ENCODE results near the gene ADGRB2.

ADGRB2 gene

DNA sequence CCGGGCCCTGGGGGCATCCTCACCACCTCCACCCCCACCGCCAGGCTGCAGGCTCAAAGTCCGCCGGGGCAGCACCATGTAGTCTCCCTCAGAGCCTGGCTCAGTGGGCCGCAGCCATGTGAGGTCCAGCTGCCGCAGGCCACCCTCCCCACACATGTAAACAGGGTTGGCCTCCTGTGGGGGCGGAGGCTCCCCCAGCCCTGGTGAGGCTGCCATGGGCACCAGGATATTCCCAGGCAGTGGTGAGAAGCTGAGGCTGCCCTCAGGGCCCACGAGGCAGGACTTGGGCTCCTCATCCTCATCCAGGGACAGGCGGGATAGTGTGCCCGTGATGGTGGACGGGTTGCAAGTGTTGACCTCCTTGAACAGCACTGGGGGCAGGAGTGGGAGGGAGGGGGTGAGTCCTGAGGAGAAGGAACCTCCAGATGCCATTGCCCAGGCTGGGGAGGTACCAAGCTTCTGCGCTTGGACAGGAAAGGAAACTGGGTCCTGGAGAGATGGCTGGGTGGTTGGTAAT lies 33.0 kb downstream of the ADGRB2 start:
- no peak for TF ChIP-seq ZNF274 (IDR thresholded peaks at IDR 0.05; ENCODE audit: low read depth, low read length)
- no peak overlapping the region for H3K4me3 ChIP-seq (ENCODE audit: low read length)

DNA sequence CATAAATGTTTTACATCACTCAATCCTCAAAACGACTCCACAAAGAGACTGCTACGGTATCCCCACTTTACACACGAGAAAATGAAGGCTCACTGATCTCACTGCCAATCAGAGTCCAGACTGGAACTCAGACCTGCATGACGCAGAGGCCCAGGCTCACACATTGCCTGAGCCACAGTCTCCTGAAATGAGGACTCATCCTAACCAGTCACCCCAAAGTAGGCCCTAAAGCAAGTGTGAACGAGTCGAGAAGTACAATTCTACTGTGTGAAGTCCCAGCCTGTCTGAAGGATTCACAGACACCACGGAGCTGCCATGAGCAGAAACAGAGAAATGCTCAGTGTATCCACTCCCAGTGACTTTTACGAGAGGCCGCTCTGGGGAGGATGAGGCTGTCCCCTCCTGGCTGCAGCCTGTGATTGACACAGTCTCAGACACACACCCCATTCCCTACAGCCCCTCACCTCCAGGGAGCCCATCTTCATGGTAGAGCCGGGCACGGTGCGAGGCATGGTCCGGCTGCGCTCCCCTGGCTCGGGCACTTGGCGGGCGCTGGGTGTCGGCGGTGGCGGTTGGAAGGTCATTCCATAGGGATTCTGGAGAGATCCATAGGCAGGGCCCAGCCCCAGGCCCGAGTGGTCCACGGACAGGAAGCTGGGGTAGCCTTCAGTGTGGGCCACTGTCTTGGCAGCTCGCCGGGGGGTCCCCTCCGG lies 33.6 kb downstream of the ADGRB2 start:
- TF ChIP-seq ZNF274 (IDR thresholded peaks at IDR 0.05; ENCODE audit: low read depth, low read length) = no peak
- no peak overlapping the region for H3K4me3 ChIP-seq (ENCODE audit: low read length)

DNA sequence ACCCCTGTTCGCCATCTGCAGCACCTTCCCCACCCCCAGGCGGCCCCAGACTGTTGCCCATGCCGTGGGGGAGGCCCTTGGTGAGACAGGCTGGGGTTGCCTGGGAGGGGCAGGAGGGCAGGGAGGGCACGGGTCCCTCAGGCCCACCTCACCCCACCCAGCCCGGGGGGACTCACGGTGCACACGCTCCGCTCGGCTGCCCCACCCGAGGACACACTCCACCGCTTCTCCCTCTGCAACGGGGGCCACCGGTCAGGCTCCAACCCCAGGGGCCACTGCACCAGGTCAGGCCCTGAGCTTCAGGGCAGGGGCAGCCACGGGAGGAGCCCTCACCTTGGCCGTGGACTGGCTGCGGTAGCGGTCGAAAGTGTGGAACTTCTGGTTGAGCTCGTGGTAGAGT lies 36.3 kb downstream of the ADGRB2 start:
- no peak for TF ChIP-seq ZNF274 (IDR thresholded peaks at IDR 0.05; ENCODE audit: low read depth, low read length)
- no peak overlapping the region for H3K4me3 ChIP-seq (ENCODE audit: low read length)

DNA sequence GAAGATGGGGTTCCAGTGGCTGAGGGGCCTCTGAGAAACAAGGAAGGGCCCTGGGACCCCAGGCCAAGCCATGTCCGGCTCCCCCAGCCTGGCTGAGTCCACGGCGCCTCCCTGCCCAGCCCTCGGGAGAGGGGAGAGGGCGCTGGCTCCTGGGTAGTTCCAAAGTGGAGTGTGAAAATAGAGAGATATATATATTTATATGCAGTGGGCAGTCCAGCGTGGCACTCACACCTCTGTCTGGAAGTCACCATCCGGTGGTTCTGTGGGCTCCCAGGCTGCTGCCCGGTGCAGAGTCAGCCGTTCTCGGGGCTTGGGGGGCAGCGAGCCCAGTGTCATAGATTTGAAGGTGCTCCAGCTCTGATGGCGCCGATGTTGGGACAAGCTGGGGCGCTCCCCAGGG lies 36.9 kb downstream of the ADGRB2 start:
- H3K4me3 ChIP-seq (ENCODE audit: low read length) = no peak overlapping the region

DNA sequence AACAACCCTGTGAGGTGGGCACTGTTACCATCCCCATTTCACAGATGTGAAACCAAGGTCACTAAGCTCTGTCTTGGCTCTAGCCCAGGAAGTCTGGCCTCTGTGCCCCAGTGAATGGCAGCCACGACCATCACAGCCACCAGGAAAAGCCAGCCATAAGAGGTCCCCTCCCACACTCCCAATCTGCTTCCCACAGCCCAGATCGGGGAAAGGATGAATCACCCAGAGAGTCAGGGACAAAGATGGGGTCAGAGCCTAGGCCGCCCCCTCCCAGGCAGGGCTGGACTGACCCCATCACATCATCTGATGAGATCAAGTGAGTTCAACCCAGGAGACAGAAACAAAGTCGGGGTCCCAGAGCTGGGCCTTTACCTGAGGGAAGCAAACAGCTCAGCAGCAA lies 37.4 kb downstream of the ADGRB2 start:
- TF ChIP-seq ZNF274 (IDR thresholded peaks at IDR 0.05; ENCODE audit: low read depth, low read length) = no peak

More for the DNA sequence above, 36.9 kb downstream of the ADGRB2 start:
- TF ChIP-seq ZNF274 (IDR thresholded peaks at IDR 0.05; ENCODE audit: low read depth, low read length) = no peak

DNA sequence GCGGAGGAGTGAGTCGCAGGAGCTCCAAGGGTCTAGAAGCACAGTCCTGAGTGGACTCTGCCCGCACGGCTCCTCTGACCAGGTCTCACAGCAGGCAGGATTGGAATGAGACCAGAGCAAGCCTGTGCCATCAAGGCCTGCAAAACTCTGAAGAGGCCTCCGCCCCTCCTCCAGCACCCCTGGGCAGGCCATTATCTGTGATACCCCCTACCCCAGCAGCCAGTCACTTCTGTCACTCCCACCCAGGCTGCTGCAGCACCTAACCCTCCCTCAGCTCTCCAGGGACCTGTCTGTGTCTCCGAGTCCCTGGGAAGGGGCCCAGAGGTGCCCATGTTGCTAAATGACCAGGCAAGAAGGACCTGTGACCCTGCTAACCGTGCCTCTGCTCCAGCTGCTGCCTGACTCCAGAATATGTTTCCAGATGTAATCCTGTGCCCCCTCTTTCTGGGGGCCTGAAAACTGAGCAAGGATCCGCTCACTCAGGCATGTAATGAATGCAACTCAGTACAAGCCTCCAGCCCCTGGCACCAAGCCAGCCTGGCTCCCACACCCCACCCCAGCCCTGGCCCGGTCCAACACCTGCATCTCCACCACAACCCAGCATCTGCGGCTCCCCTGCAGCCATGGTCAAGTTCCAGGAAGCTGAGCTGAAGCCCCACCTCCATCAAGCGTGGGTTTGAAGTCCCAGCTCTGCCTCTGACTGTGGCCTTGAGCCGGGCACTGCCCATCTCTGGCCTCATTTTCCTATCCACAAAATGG lies 38.2 kb downstream of the ADGRB2 start:
- no peak overlapping the region for H3K4me3 ChIP-seq (ENCODE audit: low read length)
- TF ChIP-seq ZNF274 (IDR thresholded peaks at IDR 0.05; ENCODE audit: low read depth, low read length) = no peak

More for the DNA sequence above, 37.4 kb downstream of the ADGRB2 start:
- H3K4me3 ChIP-seq (ENCODE audit: low read length) = no peak overlapping the region

DNA sequence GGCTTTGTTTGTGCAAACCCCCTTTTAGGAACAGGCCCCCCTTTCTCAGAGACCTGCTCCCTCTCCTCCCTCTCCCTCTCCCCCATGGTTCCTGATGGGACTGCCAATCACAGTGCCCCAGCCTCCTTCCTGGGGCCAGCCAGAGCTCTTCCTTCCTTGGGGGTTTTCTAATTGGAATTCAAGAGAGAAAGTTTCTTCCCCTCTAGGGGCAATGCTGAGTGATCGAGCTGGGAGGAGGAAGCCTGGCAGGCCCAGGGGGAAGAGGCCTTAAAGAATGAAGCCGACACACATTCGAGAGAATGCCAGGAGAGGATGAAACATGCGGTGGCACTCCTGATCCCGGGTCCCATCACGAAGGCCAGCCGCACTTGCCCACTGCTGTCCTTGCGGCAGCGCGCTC lies 39.0 kb downstream of the ADGRB2 start:
- no peak for TF ChIP-seq ZNF274 (IDR thresholded peaks at IDR 0.05; ENCODE audit: low read depth, low read length)
- no peak overlapping the region for H3K4me3 ChIP-seq (ENCODE audit: low read length)

DNA sequence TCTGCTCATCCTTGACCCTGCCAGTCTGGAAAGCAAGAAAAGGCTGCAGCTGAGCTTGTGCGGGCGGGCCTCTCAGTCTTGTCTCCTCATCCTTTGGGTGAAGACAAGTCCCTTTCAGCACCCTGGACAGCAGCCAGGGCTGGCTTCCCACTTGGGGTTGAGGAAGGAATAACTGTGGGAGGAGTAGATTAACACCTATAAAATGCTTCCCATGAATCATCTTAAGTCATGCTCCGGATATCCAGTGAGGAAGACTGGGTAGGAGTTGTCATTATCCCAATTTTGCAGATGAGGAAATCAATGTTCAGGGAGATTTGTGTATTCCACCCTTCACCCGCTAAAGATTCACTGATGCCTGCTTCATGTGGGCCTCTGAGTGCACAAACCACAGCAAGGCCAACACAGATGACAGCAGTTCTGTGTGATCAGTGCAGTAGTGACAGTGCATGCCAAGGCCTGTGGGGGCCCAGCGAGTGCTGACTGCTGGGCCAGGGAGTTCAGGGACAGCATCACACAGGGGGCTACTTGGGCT lies 40.2 kb downstream of the ADGRB2 start:
- no peak overlapping the region for H3K4me3 ChIP-seq (ENCODE audit: low read length)
- TF ChIP-seq ZNF274 (IDR thresholded peaks at IDR 0.05; ENCODE audit: low read depth, low read length) = no peak

DNA sequence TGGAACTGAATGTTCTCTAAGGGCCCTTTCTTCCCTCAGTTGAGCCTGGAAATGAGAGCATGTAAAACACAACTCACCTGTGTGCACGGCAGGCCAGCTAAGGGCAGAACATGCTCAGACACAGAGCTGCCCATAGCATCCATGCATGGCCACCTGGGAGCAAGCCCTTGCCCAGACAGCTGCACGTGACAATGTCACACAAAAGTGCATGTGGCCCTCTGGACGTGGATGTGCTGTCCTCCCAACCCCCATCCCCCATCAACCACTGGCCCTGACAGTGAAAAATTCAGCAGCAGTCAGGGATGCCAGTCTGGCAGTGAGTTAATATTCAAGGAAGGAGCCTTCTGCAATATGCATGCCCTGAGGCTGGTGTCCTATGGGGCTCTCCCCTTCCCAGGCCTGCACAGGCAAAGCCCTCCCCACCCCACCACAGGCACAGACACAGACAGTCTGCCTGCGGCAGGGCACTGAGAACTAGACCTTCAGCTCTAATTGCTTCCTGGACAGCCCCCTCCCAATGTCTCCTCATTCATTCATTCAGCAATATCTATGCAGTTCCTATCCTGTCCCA lies 45.7 kb downstream of the ADGRB2 start:
- TF ChIP-seq ZNF274 (IDR thresholded peaks at IDR 0.05; ENCODE audit: low read depth, low read length) = no peak
- no peak overlapping the region for H3K4me3 ChIP-seq (ENCODE audit: low read length)

DNA sequence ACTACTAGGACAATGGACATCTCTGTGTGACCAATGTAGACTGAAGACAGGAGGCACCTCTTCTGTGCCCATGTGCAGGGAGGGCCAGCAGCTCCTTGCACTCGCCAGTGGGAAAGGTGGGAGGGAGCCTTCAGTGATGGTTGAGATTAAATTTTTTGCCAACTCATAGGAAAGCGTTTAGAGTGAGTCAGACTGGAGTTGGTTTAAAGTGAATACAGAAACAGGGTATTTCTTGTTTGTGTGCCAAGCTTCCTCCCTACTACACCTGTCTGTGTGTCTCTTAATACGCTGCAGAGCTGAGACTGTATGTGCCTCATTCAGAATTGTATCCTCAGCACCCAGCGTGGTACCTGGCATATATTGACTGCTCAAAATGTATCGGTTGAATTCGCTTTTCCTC lies 46.8 kb downstream of the ADGRB2 start:
- no peak overlapping the region for H3K4me3 ChIP-seq (ENCODE audit: low read length)
- no peak for TF ChIP-seq ZNF274 (IDR thresholded peaks at IDR 0.05; ENCODE audit: low read depth, low read length)

DNA sequence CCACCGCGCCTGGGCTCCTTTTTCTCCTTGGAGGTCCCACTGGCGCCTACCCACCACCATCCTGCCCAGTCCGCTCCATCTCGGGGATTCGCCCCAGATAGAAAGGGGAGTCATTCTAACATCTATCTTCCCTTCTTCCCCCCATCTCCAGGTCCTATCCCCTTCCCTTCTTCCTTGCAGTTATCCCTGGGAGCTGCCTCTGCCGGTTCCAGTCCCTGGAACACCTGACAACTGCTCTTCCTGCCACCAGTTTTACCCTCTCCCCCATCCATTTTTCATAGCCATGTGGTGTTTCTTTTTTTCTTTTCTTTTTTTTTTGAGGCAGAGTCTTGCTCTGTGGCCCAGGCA lies 48.3 kb downstream of the ADGRB2 start:
- no peak for TF ChIP-seq ZNF274 (IDR thresholded peaks at IDR 0.05; ENCODE audit: low read depth, low read length)
- H3K4me3 ChIP-seq (ENCODE audit: low read length) = no peak overlapping the region

DNA sequence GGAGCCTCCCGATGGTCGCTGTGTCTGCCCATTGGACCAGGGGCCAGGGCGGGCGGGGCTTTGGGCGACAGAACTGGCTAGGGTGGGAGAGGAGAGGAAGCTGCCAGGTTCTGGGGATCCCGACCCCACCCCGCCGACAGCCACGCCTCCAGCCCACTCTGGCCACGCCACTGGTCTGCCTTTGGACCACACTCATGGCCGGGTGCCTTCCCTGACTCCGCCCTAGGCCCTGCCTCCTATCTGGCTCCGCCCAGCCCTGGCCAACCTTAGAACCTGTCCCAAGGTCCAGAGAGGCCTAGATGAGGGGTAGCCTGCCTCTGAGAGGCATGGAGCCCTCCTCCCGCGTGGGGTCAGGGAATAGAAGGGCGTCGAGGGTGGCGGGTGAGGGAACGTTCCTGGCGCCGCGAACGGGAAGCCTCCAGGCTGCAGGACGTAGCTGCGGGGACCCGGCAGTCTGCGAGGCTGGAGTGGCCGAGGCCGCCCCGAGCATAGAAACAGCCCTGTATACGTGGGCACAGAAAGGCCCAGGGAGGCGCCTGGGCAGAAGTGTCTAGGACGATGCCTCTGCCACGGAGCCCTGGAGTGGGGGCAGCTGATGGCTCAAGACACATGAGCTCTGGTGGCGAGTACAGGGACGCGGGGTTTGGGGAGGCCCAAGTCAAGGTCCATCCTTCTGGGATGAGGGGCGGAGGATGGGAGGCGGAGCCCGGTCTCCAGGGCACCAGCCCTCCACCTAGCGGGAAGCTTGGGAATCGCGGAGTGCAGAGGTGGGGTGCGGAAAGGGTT lies 48.9 kb downstream of the ADGRB2 start:
- no peak overlapping the region for H3K4me3 ChIP-seq (ENCODE audit: low read length)
- no peak for TF ChIP-seq ZNF274 (IDR thresholded peaks at IDR 0.05; ENCODE audit: low read depth, low read length)

DNA sequence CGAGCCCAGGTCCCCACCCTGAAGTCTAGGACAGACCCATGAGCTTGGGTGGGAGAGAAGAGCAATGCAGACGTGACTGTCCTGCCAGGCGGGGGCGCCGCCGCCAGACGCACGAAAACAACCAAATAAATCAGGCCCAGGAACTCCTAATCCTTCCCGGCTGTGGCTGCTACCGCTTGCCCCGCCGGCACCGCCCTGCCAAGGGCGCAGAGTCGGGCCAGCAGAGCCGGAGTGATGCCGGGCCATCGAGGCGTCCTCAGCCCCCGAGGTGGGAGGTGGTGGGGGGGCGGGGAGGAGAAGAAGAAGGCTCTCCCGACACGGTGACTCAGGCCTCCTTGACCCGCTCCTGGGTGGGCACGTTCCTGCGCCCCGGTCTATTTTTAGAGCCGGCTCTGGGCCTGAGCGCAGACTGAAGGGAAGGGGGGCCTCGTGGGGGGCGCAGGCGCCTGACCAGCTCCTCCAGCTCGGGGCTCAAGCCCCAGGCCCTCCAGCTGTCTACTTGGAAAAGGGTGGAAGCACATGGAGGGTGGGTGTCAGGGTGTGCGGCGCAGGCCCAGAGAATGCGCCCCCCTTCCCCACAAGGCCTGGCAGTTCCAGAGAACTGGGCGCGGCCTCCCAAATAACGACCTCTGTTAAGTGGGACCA lies 49.6 kb downstream of the ADGRB2 start:
- TF ChIP-seq ZNF274 (IDR thresholded peaks at IDR 0.05; ENCODE audit: low read depth, low read length) = no peak
- H3K4me3 ChIP-seq (ENCODE audit: low read length) = no peak overlapping the region
